Heart left ventricle (tissue), 13 donors: ENCODE measurements around the gene SULT1A3.
"Not testable (repeated sequence)": the region's sequence is repeated elsewhere in the genome, so short reads cannot be mapped to it uniquely, and the experiment has no call there.

Experiments used
- POLR2A ChIP-seq, 2 donors: fragments of 450-650 bp; IDR thresholded peaks; one replicate each; pipeline ENCODE4 v1.6.1; 2017; ENCODE audit warnings: antibody characterized with exemption in 2 of 2, mild to moderate bottlenecking in 2 of 2, moderate library complexity in 2 of 2
- TF ChIP-seq, protein P1 (sequence below), 12 donors: fragments of 200-600 bp; sonication (generic) in 4 of 12; IDR thresholded peaks; one replicate each; pipeline versions ENCODE4 v1.5.0 to v1.8.0; 2018 to 2022; ENCODE audit warnings: antibody characterized with exemption in 12 of 12, mild to moderate bottlenecking in 5 of 12
- donor health status: ischemic (EF 13 %, LVEDD 7.1; RV severe dilation, severe dysfunction).
- donor health status: DM: no; HTN: yes; CAD: no.
- donor health status: DM: no; HTN: no; CAD: no.
- donor health status: ischemic (EF 25% LVEDD 6.9; RV normal size, moderate dysfunction).
- donor health status: ischemic (EF 25% LVEDD 5.7; RV mildly dilated, moderate dysfunction).
- donor health status: ischemic (EF 35%, LVEDD 5.7; RV mildly dilated, moderate dysfunction).
- donor health status: nonischemic (EF 11% LVEDD 7.7; RV severe dilation, severe dysfunction).
- donor health status: DM: yes; HTN: yes; CAD: no.
- donor health status: PGD.
- donor health status: ischemic (EF 29% LVEDD 5.4; RV normal size, mild dysfunction).
- donor health status: nonischemic (EF 23%, LVEDD 6.1; RV moderate dilation, normal function).

GRCh38 chr16:30199049-30199448 lies at the start of gene SULT1A3:
- TF ChIP-seq, protein P1, sequence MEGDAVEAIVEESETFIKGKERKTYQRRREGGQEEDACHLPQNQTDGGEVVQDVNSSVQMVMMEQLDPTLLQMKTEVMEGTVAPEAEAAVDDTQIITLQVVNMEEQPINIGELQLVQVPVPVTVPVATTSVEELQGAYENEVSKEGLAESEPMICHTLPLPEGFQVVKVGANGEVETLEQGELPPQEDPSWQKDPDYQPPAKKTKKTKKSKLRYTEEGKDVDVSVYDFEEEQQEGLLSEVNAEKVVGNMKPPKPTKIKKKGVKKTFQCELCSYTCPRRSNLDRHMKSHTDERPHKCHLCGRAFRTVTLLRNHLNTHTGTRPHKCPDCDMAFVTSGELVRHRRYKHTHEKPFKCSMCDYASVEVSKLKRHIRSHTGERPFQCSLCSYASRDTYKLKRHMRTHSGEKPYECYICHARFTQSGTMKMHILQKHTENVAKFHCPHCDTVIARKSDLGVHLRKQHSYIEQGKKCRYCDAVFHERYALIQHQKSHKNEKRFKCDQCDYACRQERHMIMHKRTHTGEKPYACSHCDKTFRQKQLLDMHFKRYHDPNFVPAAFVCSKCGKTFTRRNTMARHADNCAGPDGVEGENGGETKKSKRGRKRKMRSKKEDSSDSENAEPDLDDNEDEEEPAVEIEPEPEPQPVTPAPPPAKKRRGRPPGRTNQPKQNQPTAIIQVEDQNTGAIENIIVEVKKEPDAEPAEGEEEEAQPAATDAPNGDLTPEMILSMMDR (IDR thresholded peaks at IDR 0.05) = not testable (repeated sequence)
- not testable (repeated sequence) for TF ChIP-seq POLR2A (IDR thresholded peaks at IDR 0.05)
